H9 (cell line): Measurements from ENCODE around the gene TMPRSS15. TPM values are rescaled to one million over a fixed set of nuclear protein-coding genes. Genes with fewer than 3 reads are reported as not detected.

Experiments
- DNase-seq: peaks from one replicate; pipeline ENCODE4 v3.0.0-alpha.2; 2017
- H2AFZ ChIP-seq: one replicate; pipeline ENCODE4 v1.6.1; 2013; ENCODE audit warnings: mild to moderate bottlenecking, low read length, control low read depth, moderate library complexity
- H2AK5ac ChIP-seq: 2 replicates; pipeline ENCODE4 v1.6.1; 2013; ENCODE audit warnings: low read length, control low read depth, mixed read lengths; ENCODE audit not compliant: insufficient read length
- H2BK120ac ChIP-seq: one replicate; pipeline ENCODE4 v1.6.1; 2013; ENCODE audit warnings: low read depth, mild to moderate bottlenecking, low read length, control low read depth, inconsistent platforms; ENCODE audit not compliant: poor library complexity, severe bottlenecking
- H2BK12ac ChIP-seq: 2 replicates; pipeline ENCODE4 v1.6.1; 2013; ENCODE audit warnings: low read length, control low read depth, mixed read lengths, low read depth; ENCODE audit not compliant: insufficient read length
- H2BK15ac ChIP-seq: 2 replicates; pipeline ENCODE4 v1.6.1; 2013; ENCODE audit warnings: low read depth, low read length, control low read depth
- H2BK20ac ChIP-seq: one replicate; pipeline ENCODE4 v1.6.1; 2013; ENCODE audit warnings: low read depth, mild to moderate bottlenecking, low read length, control low read depth, inconsistent platforms; ENCODE audit not compliant: poor library complexity, severe bottlenecking
- H2BK5ac ChIP-seq: 2 replicates; pipeline ENCODE4 v1.6.1; 2013; ENCODE audit warnings: low read length, control low read depth, mixed read lengths; ENCODE audit not compliant: insufficient read length
- H3K14ac ChIP-seq: 2 replicates; pipeline ENCODE4 v1.6.1; 2013; ENCODE audit warnings: low read length, control low read depth; ENCODE audit not compliant: insufficient read depth
- H3K18ac ChIP-seq: 2 replicates; pipeline ENCODE4 v1.6.1; 2013; ENCODE audit warnings: low read depth, mild to moderate bottlenecking, mixed read lengths, low read length, control low read depth; ENCODE audit not compliant: insufficient read length
- H3K23ac ChIP-seq: 2 replicates; pipeline ENCODE4 v1.6.1; 2013; ENCODE audit warnings: low read length, control low read depth, mixed read lengths, low read depth; ENCODE audit not compliant: insufficient read length
- H3K23me2 ChIP-seq: 2 replicates; pipeline ENCODE4 v1.6.1; 2013; ENCODE audit warnings: low read depth, mild to moderate bottlenecking, mixed read lengths, low read length, control low read depth; ENCODE audit not compliant: insufficient read length, poor library complexity, severe bottlenecking
- H3K27ac ChIP-seq: 2 replicates; pipeline ENCODE4 v1.5.1; 2013; ENCODE audit warnings: low read length, control low read depth, mixed read lengths, low read depth; ENCODE audit not compliant: insufficient read length
- H3K27me3 ChIP-seq: 2 replicates; pipeline ENCODE4 v1.6.1; 2013; ENCODE audit warnings: low read length, control low read depth, inconsistent platforms; ENCODE audit not compliant: insufficient read depth
- H3K4ac ChIP-seq: 2 replicates; pipeline ENCODE4 v1.6.1; 2013; ENCODE audit warnings: low read depth, mild to moderate bottlenecking, control low read depth, inconsistent platforms, low read length, moderate library complexity
- H3K4me1 ChIP-seq: 2 replicates; pipeline ENCODE4 v1.6.1; 2013; ENCODE audit warnings: low read length, control low read depth, inconsistent platforms; ENCODE audit not compliant: insufficient read depth
- H3K4me2 ChIP-seq: 2 replicates; pipeline ENCODE4 v1.6.1; 2013; ENCODE audit warnings: low read length, control low read depth, mixed read lengths; ENCODE audit not compliant: insufficient read length, insufficient read depth
- H3K56ac ChIP-seq: 2 replicates; pipeline ENCODE4 v1.6.1; 2013; ENCODE audit warnings: low read depth, mild to moderate bottlenecking, mixed read lengths, low read length, control low read depth; ENCODE audit not compliant: insufficient read length
- H3K79me1 ChIP-seq: 2 replicates; pipeline ENCODE4 v1.6.1; 2013; ENCODE audit warnings: low read depth, mild to moderate bottlenecking, moderate library complexity, low read length, control low read depth, inconsistent platforms; ENCODE audit not compliant: insufficient read depth, poor library complexity, severe bottlenecking
- H3K79me2 ChIP-seq: 2 replicates; pipeline ENCODE4 v1.6.1; 2013; ENCODE audit warnings: low read length, control low read depth, inconsistent platforms; ENCODE audit not compliant: insufficient read depth
- H3K9ac ChIP-seq: 2 replicates; pipeline ENCODE4 v1.6.1; 2013; ENCODE audit warnings: low read length, control low read depth, mixed read lengths; ENCODE audit not compliant: insufficient read length; ENCODE audit errors: extremely low read depth
- H3K9me3 ChIP-seq: one replicate; pipeline ENCODE4 v1.6.1; 2013; ENCODE audit warnings: low read depth, low read length, inconsistent platforms; ENCODE audit not compliant: control insufficient read depth
- H3T11ph ChIP-seq: one replicate; pipeline ENCODE4 v1.6.1; 2013; ENCODE audit warnings: mild to moderate bottlenecking, low read length, control low read depth, inconsistent platforms
- H4K20me1 ChIP-seq: one replicate; pipeline ENCODE4 v1.6.1; 2013; ENCODE audit not compliant: control insufficient read depth, insufficient read length, insufficient read depth
- H4K5ac ChIP-seq: 2 replicates; pipeline ENCODE4 v1.6.1; 2013; ENCODE audit warnings: low read depth, mild to moderate bottlenecking, mixed read lengths, low read length, control low read depth; ENCODE audit not compliant: insufficient read length
- H4K8ac ChIP-seq: replicated peaks from 2 replicates; pipeline ENCODE4 v1.6.1; 2013; ENCODE audit warnings: low read length, control low read depth, mixed read lengths, low read depth; ENCODE audit not compliant: insufficient read length
- H4K91ac ChIP-seq: 2 replicates; pipeline ENCODE4 v1.6.1; 2013; ENCODE audit warnings: low read depth, mild to moderate bottlenecking, moderate library complexity, mixed read lengths, low read length, control low read depth; ENCODE audit not compliant: insufficient read length
- H3K27ac Mint-ChIP-seq, 3 experiments: 2 replicates in 2 of 3; 3 replicates in 1 of 3; pipeline ENCODE4 v1.8.0; 2020 to 2021; ENCODE audit warnings: mixed read lengths in 3 of 3, mild to moderate bottlenecking in 1 of 3, moderate library complexity in 1 of 3
- H3K27me3 Mint-ChIP-seq: 2 replicates; pipeline ENCODE4 v1.8.0; 2021; ENCODE audit warnings: low read depth, mild to moderate bottlenecking, moderate library complexity, mixed read lengths
- H3K36me3 Mint-ChIP-seq, 3 experiments: 2 replicates in 2 of 3; 3 replicates in 1 of 3; pipeline ENCODE4 v1.8.0; 2020 to 2021; ENCODE audit warnings: low read depth in 3 of 3, mixed read lengths in 3 of 3; ENCODE audit not compliant: insufficient read depth in 1 of 3
- H3K4me1 Mint-ChIP-seq, 2 experiments: 2 replicates each; pipeline ENCODE4 v1.8.0; 2020; ENCODE audit warnings: mixed read lengths in 2 of 2
- H3K4me3 Mint-ChIP-seq, 2 experiments: 2 replicates in 1 of 2; 3 replicates in 1 of 2; pipeline ENCODE4 v1.8.0; 2020 to 2021; ENCODE audit warnings: mild to moderate bottlenecking in 2 of 2, mixed read lengths in 2 of 2, moderate library complexity in 1 of 2
- H3K9me3 Mint-ChIP-seq, 2 experiments: 2 replicates in 1 of 2; 3 replicates in 1 of 2; pipeline ENCODE4 v1.8.0; 2020; ENCODE audit warnings: mild to moderate bottlenecking in 2 of 2, mixed read lengths in 2 of 2, moderate library complexity in 1 of 2
- WGBS: extraction: QIAGEN DNeasy Blood & Tissue Kit; methylation state at CpG from one replicate; pipeline ENCODE4 v1.1.7; 2013; ENCODE audit warnings: missing lambda C conversion rate, low lambda C conversion rate, mixed read lengths; ENCODE audit not compliant: insufficient read length; ENCODE audit errors: extremely low coverage; 5-methylcytosine and 5-hydroxymethylcytosine counted together
- total RNA-seq: library from RNA; stranded (reverse); gene quantifications from 2 replicates; pipeline ENCODE4 v1.2.1, GENCODE V29; 2021
- TF ChIP-seq, protein P1 (sequence below): fragments of 200-600 bp; sonication (generic); conservative IDR thresholded peaks from 3 replicates; pipeline ENCODE4 v1.8.0; 2021; ENCODE audit warnings: antibody characterized with exemption, mild to moderate bottlenecking

The TMPRSS15 gene
- total RNA-seq, 1 experiment from 2014 or later = not detected

DNA sequence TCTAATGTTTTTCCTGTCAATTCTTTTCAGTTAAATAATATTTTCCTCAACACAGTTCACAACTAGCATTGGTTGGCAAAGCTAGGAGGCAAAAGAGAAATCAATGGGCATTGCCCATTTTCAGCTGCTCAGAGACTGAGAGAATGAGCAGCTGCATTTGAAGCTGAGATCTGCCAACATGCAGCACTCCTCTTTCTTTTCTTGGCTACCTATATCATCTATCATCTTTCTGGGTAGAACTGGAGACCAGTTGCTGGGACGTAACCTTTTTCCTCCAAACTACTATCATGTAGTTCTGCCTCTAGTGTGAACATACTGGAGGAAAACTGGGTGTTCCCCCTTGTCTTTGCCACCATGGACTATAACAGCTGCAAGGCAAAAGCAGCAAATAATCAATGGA lies 136.1 kb downstream of the TMPRSS15 start:
- Histone ChIP-seq H3K4me1 (no peaks in the 10 kb centered on the region), H3K4me2 (no peak overlapping the region), H2BK12ac (no peak overlapping the region), H3K9ac (no peak overlapping the region), H3K18ac (no peak overlapping the region), H2BK5ac (no peak overlapping the region), H2AFZ (no peak overlapping the region), H3K9me3 (no peaks in the 10 kb centered on the region), H2BK20ac (no peak overlapping the region), H3K56ac (no peak overlapping the region), H3K79me2 (no peaks in the 10 kb centered on the region), H4K20me1 (no peaks in the 10 kb centered on the region), H3K14ac (no peak overlapping the region), H3K23ac (no peak overlapping the region), H2BK120ac (no peak overlapping the region), H2BK15ac (no peak overlapping the region), H4K5ac (no peak overlapping the region), H4K91ac (no peak overlapping the region), H3T11ph (no peak overlapping the region), H3K23me2 (no peaks in the 10 kb centered on the region), H3K79me1 (no peaks in the 10 kb centered on the region), H3K27ac (no peak overlapping the region), H2AK5ac (no peak overlapping the region), H3K4ac (no peak overlapping the region), H3K27me3 (no peaks in the 10 kb centered on the region), H4K8ac (no peak overlapping the region)
- Mint-ChIP-seq H3K4me3 (no peak overlapping the region), H3K9me3 (peaks cover 0 to 12% of the 10 kb centered on the region in 2 experiments; a peak in 3 of 5 replicates), H3K4me1 (no peaks in the 10 kb centered on the region), H3K27ac (no peak overlapping the region), H3K36me3 (peaks cover 2 to 9% (median 6%) of the 10 kb centered on the region in 3 experiments; a peak in 5 of 7 replicates), H3K27me3 (no peaks in the 10 kb centered on the region)
- DNase-seq = no peak
- WGBS = no CpG with 5 or more reads among the region's 1 CpG
- TF ChIP-seq, protein P1, sequence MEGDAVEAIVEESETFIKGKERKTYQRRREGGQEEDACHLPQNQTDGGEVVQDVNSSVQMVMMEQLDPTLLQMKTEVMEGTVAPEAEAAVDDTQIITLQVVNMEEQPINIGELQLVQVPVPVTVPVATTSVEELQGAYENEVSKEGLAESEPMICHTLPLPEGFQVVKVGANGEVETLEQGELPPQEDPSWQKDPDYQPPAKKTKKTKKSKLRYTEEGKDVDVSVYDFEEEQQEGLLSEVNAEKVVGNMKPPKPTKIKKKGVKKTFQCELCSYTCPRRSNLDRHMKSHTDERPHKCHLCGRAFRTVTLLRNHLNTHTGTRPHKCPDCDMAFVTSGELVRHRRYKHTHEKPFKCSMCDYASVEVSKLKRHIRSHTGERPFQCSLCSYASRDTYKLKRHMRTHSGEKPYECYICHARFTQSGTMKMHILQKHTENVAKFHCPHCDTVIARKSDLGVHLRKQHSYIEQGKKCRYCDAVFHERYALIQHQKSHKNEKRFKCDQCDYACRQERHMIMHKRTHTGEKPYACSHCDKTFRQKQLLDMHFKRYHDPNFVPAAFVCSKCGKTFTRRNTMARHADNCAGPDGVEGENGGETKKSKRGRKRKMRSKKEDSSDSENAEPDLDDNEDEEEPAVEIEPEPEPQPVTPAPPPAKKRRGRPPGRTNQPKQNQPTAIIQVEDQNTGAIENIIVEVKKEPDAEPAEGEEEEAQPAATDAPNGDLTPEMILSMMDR = no peak
